ENCODE data around the gene ZFYVE16.

DNA sequence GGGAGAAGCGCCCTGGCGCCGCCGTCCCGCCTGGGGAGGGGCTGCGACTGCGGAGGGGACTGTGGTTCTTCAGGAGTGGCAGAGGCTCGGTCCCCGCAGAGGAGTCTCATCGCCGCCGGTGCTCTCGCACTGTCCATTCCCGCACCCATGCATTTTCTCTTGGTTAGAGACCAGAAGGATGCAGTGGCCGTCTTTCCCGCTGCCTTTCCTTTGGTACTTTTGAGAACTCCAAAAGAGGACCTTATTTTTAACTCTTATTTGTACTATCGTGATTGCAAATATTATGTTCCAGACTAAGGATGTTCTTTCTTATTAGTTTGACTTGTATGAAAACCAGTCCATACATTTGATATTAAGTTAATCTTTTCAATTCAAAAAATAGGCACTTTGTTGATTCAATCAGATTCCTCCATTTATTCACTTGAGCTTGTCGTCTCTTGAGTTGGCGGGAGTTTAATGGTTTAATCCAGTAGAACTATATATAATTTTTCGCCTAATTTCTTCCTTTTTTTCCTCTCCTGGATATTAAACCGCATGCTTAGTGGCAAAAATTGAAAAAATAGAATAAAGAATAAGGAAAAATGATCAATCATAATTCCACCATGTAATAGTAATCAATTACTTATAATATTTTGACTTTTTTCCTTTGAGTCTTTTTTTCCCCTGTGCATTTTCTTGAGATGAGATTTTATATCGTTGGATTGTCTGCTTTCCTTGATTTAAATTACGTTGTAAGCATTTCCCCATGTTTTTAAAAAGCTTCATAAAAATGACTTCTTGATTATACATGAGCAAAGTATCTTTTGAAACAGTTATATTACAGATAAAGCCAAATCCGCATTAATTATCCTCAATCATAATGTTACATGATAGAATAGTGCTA, 861 bp downstream of the ZFYVE16 start:
- TF ChIP-seq, protein P1, sequence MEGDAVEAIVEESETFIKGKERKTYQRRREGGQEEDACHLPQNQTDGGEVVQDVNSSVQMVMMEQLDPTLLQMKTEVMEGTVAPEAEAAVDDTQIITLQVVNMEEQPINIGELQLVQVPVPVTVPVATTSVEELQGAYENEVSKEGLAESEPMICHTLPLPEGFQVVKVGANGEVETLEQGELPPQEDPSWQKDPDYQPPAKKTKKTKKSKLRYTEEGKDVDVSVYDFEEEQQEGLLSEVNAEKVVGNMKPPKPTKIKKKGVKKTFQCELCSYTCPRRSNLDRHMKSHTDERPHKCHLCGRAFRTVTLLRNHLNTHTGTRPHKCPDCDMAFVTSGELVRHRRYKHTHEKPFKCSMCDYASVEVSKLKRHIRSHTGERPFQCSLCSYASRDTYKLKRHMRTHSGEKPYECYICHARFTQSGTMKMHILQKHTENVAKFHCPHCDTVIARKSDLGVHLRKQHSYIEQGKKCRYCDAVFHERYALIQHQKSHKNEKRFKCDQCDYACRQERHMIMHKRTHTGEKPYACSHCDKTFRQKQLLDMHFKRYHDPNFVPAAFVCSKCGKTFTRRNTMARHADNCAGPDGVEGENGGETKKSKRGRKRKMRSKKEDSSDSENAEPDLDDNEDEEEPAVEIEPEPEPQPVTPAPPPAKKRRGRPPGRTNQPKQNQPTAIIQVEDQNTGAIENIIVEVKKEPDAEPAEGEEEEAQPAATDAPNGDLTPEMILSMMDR (IDR thresholded peaks at IDR 0.05), result no peak
- no peak for TF ChIP-seq POLR2A (IDR thresholded peaks at IDR 0.05)

All from thyroid gland (tissue), 4 donors.